Choroid plexus epithelial cell (primary cell): Measurements from ENCODE around the gene AFAP1L2.

Experiments
- DNase-seq: peaks from one replicate; pipeline ENCODE4 v3.0.0-alpha.2; 2010; ENCODE audit warnings: low read depth
- H3K4me3 ChIP-seq: 2 replicates; pipeline ENCODE4 v1.5.1; 2011; ENCODE audit warnings: low read depth, mild to moderate bottlenecking, control low read depth, low read length, moderate library complexity
- CTCF ChIP-seq: conservative IDR thresholded peaks from 2 replicates; pipeline ENCODE4 v1.5.1; 2011; ENCODE audit warnings: low read depth, mild to moderate bottlenecking, control low read depth, inconsistent platforms, low read length, moderate library complexity

Gene AFAP1L2

GRCh38 chr10:114278884-114279191 is 125.5 kb downstream of the AFAP1L2 start:
- DNase-seq, result no peak
- H3K4me3 ChIP-seq, result no peak overlapping the region
- TF ChIP-seq CTCF, result no peak

- no peak for TF ChIP-seq CTCF
- no peak for DNase-seq
- H3K4me3 ChIP-seq, result no peak overlapping the region
Measured at GRCh38 chr10:114278140-114278883, 126.0 kb downstream of the AFAP1L2 start.

GRCh38 chr10:114276671-114277070 is 127.6 kb downstream of the AFAP1L2 start:
- H3K4me3 ChIP-seq, result no peak overlapping the region
- no peak for DNase-seq
- TF ChIP-seq CTCF, result no peak

- H3K4me3 ChIP-seq, result no peak overlapping the region
- DNase-seq, result no peak
- TF ChIP-seq CTCF, result no peak
Measured at GRCh38 chr10:114276066-114276465, 128.2 kb downstream of the AFAP1L2 start.

- H3K4me3 ChIP-seq, result no peak overlapping the region
- no peak for TF ChIP-seq CTCF
- DNase-seq, result no peak
Measured at GRCh38 chr10:114274616-114275453, 129.5 kb downstream of the AFAP1L2 start.

- DNase-seq, result no peak
- TF ChIP-seq CTCF, result no peak
- no peak overlapping the region for H3K4me3 ChIP-seq
Measured at GRCh38 chr10:114273910-114274309, 130.4 kb downstream of the AFAP1L2 start.
